Liver (tissue), 9 donors: ENCODE measurements around the gene HNRNPDL. TPM values are rescaled to one million over a fixed set of nuclear protein-coding genes. Genes with fewer than 3 reads are reported as not detected.

Source experiments
- DNase-seq: peaks from one replicate; pipeline ENCODE4 v3.0.0-alpha.2; 2017; ENCODE audit warnings: low spot score
- H3K27ac ChIP-seq, 2 donors: one replicate each; pipeline ENCODE4 v1.7.0; 2013; ENCODE audit warnings: inconsistent platforms in 2 of 2, low read length in 2 of 2, control low read depth in 1 of 2, low read depth in 1 of 2, mild to moderate bottlenecking in 1 of 2
- H3K27me3 ChIP-seq, 4 donors: one replicate each; pipeline versions ENCODE4 v1.6.1 to v1.7.0; 2013; ENCODE audit warnings: low read length in 3 of 4, inconsistent platforms in 1 of 4, mild to moderate bottlenecking in 1 of 4, moderate library complexity in 1 of 4; ENCODE audit not compliant: control insufficient read depth in 4 of 4, insufficient read depth in 4 of 4
- H3K36me3 ChIP-seq, 4 donors: one replicate each; pipeline versions ENCODE4 v1.6.1 to v1.7.0; 2013; ENCODE audit warnings: low read length in 3 of 4, mild to moderate bottlenecking in 3 of 4, low read depth in 1 of 4, moderate library complexity in 1 of 4; ENCODE audit not compliant: control insufficient read depth in 4 of 4, insufficient read depth in 3 of 4
- H3K4me1 ChIP-seq, 4 donors: one replicate each; pipeline versions ENCODE4 v1.6.1 to v1.7.0; 2013; ENCODE audit warnings: low read length in 3 of 4, mild to moderate bottlenecking in 3 of 4, moderate library complexity in 1 of 4; ENCODE audit not compliant: control insufficient read depth in 4 of 4, insufficient read depth in 4 of 4
- H3K4me3 ChIP-seq, 3 donors: one replicate each; pipeline versions ENCODE4 v1.6.1 to v1.7.0; 2013; ENCODE audit warnings: low read length in 3 of 3, control low read depth in 1 of 3, low read depth in 1 of 3, mild to moderate bottlenecking in 1 of 3
- H3K9ac ChIP-seq, 2 donors: one replicate each; pipeline ENCODE4 v1.7.0; 2013; ENCODE audit warnings: low read length in 2 of 2, mild to moderate bottlenecking in 2 of 2, moderate library complexity in 2 of 2, control low read depth in 1 of 2, low read depth in 1 of 2
- H3K9me3 ChIP-seq, 4 donors: one replicate each; pipeline versions ENCODE4 v1.6.1 to v1.7.0; 2013; ENCODE audit warnings: low read length in 3 of 4; ENCODE audit not compliant: control insufficient read depth in 4 of 4
- ATF3 ChIP-seq: IDR thresholded peaks from 2 replicates; pipeline ENCODE4 v1.6.1; 2016; ENCODE audit warnings: antibody characterized with exemption
- CTCF ChIP-seq: fragments of 150-350 bp; IDR thresholded peaks from 2 replicates; pipeline ENCODE4 v1.5.1; 2017; ENCODE audit warnings: improper control_type of control experiment, low read depth, low read length; ENCODE audit not compliant: missing input control
- EGR1 ChIP-seq, 2 donors: IDR thresholded peaks; 2 replicates each; pipeline ENCODE4 v1.6.1; 2016 to 2018; ENCODE audit warnings: antibody characterized with exemption in 2 of 2, low read depth in 2 of 2
- FOXA2 ChIP-seq: IDR thresholded peaks from 2 replicates; pipeline ENCODE4 v1.6.1; 2016; ENCODE audit warnings: antibody characterized with exemption
- GABPA ChIP-seq, 2 donors: IDR thresholded peaks in 1 of 2; conservative IDR thresholded peaks in 1 of 2; 2 replicates each; pipeline ENCODE4 v1.6.1; 2016; ENCODE audit warnings: antibody characterized with exemption in 2 of 2, mild to moderate bottlenecking in 1 of 2, moderate library complexity in 1 of 2
- HNF4A ChIP-seq, 2 donors: conservative IDR thresholded peaks; 2 replicates each; pipeline ENCODE4 v1.6.1; 2016; ENCODE audit warnings: antibody characterized with exemption in 2 of 2, mild to moderate bottlenecking in 2 of 2
- HNF4G ChIP-seq: IDR thresholded peaks from 2 replicates; pipeline ENCODE4 v1.6.1; 2016; ENCODE audit warnings: antibody characterized with exemption
- JUND ChIP-seq, 2 donors: IDR thresholded peaks; 2 replicates each; pipeline ENCODE4 v1.6.1; 2016; ENCODE audit warnings: antibody characterized with exemption in 2 of 2
- NR2F2 ChIP-seq: IDR thresholded peaks from 2 replicates; pipeline ENCODE4 v1.6.1; 2016; ENCODE audit warnings: antibody characterized with exemption
- RAD21 ChIP-seq, 2 donors: IDR thresholded peaks; 2 replicates each; pipeline ENCODE4 v1.6.1; 2016; ENCODE audit warnings: antibody characterized with exemption in 2 of 2, mild to moderate bottlenecking in 2 of 2
- SP1 ChIP-seq: IDR thresholded peaks from 2 replicates; pipeline ENCODE4 v1.6.1; 2018; ENCODE audit warnings: antibody characterized with exemption, mild to moderate bottlenecking
- ZBTB33 ChIP-seq: IDR thresholded peaks from 2 replicates; pipeline ENCODE4 v1.6.1; 2016; ENCODE audit warnings: antibody characterized with exemption
- WGBS: extraction: QIAGEN DNeasy Blood & Tissue Kit; methylation state at CpG from one replicate; pipeline ENCODE4 v1.1.7; 2013; 5-methylcytosine and 5-hydroxymethylcytosine counted together
- polyA plus RNA-seq, 2 donors: library from polyadenylated mRNA; stranded (reverse) in 1 of 2; unstranded in 1 of 2; fragments of 200-250 nt in 1 of 2; fragments of >200 nt in 1 of 2; fragmentation: Nextera tagmentation in 1 of 2; extraction: Ambion mirVana in 1 of 2; gene quantifications; one replicate each; pipeline versions ENCODE4 v1.2.1 to v1.2.3, GENCODE V29; 2013 to 2015
- total RNA-seq, 2 donors: library from RNA; depleted of rRNA; stranded (reverse); fragments of >200 nt; gene quantifications; one replicate each; pipeline ENCODE4 v1.2.3, GENCODE V29; 2014
- donor health status: healthy.
- donor health status: healthy.
- donor health status: healthy.
- donor health status: healthy.
- donor health status: healthy.

The HNRNPDL gene
- total and polyA plus RNA-seq, 4 donors: 53.1 to 57.9 (median 57.6) TPM

- no peak for TF ChIP-seq HNF4G
- no peak for TF ChIP-seq NR2F2
- TF ChIP-seq EGR1 (IDR thresholded peaks at IDR 0.05; ENCODE audit: low read depth in 2 of 2): no peak
- TF ChIP-seq JUND (IDR thresholded peaks at IDR 0.05): no peak
- TF ChIP-seq FOXA2: no peak
- TF ChIP-seq GABPA (IDR thresholded peaks at IDR 0.05 in 1 of 2, conservative IDR thresholded peaks at IDR 0.05 in 1 of 2): no peak
These were observed 4.7 kb upstream of the HNRNPDL start (continued) for GRCh38 chr4:82434949-82435348.

DNA sequence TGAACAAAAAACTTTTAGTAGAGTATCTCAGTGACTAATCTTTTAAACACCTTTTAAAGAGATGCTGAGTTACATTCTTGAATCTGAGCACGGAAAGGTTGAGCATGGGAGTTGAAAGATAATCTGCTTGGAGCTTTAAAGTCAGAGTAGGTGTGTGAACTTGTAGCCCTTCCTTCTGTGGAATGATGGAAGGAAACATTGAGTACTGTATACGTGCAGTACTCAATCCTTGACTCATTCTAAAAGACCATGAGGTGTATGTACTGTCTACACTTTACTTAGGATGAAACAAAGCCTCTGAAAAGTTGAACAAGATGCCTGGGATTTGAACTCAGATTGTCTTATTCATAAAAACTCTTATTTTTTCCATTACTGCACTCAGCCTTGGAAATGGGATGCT lies 3.5 kb upstream of the HNRNPDL start:
- DNase-seq: no peak

DNA sequence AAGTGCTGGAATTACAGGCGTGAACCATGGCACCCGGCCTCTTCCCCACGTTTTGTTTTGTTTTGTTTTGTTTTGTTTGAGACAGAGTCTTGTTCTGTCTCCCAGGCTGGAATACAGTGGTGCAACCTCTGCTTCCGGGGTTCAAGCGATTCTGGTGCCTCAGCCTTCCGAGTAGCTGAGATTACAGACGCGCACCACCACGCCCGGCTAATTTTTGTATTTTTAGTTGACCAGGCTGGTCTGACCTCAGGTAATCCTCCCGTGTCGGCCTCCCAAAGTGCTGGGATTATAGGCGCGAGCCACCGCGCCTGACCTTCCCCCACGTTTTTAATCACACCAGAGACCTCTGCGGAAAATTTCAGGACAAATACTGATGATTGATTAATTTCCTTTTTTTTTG lies 2.3 kb upstream of the HNRNPDL start:
- DNase-seq: no peak
- Histone ChIP-seq H3K27ac (no peak overlapping the region), H3K9me3 (no peaks in the 10 kb centered on the region), H3K4me3 (no peak overlapping the region), H3K36me3 (no peaks in the 10 kb centered on the region), H3K9ac (no peak overlapping the region), H3K4me1 (peaks cover 0 to 16% (median 12%) of the 10 kb centered on the region in 4 donors), H3K27me3 (no peaks in the 10 kb centered on the region)
- WGBS: 90% methylated on average over 18 of the region's 18 CpGs
- TF ChIP-seq ATF3 (no peak), SP1 (no peak), CTCF (no peak), HNF4A (conservative IDR thresholded peaks at IDR 0.05) (no peak), HNF4G (no peak)

More for the DNA sequence above, 3.5 kb upstream of the HNRNPDL start:
- Histone ChIP-seq H3K36me3 (no peaks in the 10 kb centered on the region), H3K4me1 (peaks cover 0 to 9% (median 5%) of the 10 kb centered on the region in 4 donors), H3K9ac (no peak overlapping the region), H3K27ac (no peak overlapping the region), H3K4me3 (no peak overlapping the region), H3K27me3 (no peaks in the 10 kb centered on the region), H3K9me3 (no peaks in the 10 kb centered on the region)
- TF ChIP-seq GABPA (IDR thresholded peaks at IDR 0.05 in 1 of 2, conservative IDR thresholded peaks at IDR 0.05 in 1 of 2) (no peak), ZBTB33 (no peak), RAD21 (IDR thresholded peaks at IDR 0.05) (no peak), NR2F2 (no peak), HNF4A (conservative IDR thresholded peaks at IDR 0.05) (no peak), CTCF (no peak)
- 90% methylated on average over 2 of the region's 2 CpGs for WGBS
